IMR-90 (cell line): ENCODE results near the gene DKK3. TPM values are rescaled to one million over a fixed set of nuclear protein-coding genes. Genes with fewer than 3 reads are reported as not detected.

Experiments
- ATAC-seq: fragments of 200-7000 bp; cut with Tn5 transposase; 2 replicates; pipeline ENCODE4 v1.9.1; 2020; ENCODE audit warnings: low read depth, mild to moderate bottlenecking, moderate library complexity
- BruUV-seq: library from RNA; stranded (reverse); fragments of 400-500 nt; replicated peaks from 2 replicates; lab custom pipeline; 2021; lab: Mats Ljungman, UMichigan
- CTCF ChIA-PET: fragments of 300-600 bp; formaldehyde crosslinking; extraction: SDS; loops from one replicate; lab custom pipeline; 2021; ENCODE audit warnings: antibody characterized with exemption; lab: Yijun Ruan, JAX
- POLR2A ChIA-PET: fragments of 300-600 bp; sonication (Branson Sonifier 250); formaldehyde crosslinking; loops from one replicate; lab custom pipeline; 2022; ENCODE audit warnings: antibody characterized with exemption; ENCODE audit not compliant: unreplicated experiment; lab: Charles Lee
- DNase-seq: peaks from one replicate; pipeline ENCODE4 v3.0.0; 2013
- H2AFZ ChIP-seq: replicated peaks from 2 replicates; pipeline ENCODE3; 2013; ENCODE audit warnings: low read length, mild to moderate bottlenecking; ENCODE audit not compliant: poor library complexity
- H2AK5ac ChIP-seq: 2 replicates; pipeline ENCODE4 v1.6.1; 2013; ENCODE audit warnings: low read depth, low read length, inconsistent platforms
- H2AK9ac ChIP-seq: replicated peaks from 2 replicates; pipeline ENCODE3; 2013; ENCODE audit warnings: mild to moderate bottlenecking, low read depth, low read length, moderate library complexity; ENCODE audit not compliant: poor library complexity
- H2BK120ac ChIP-seq: 2 replicates; pipeline ENCODE4 v1.6.1; 2013; ENCODE audit warnings: low read depth, low read length, inconsistent platforms
- H2BK15ac ChIP-seq: 3 replicates; pipeline ENCODE4 v1.6.1; 2013; ENCODE audit warnings: low read depth, low read length, inconsistent platforms
- H2BK20ac ChIP-seq: 2 replicates; pipeline ENCODE4 v1.6.1; 2013; ENCODE audit warnings: low read depth, mild to moderate bottlenecking, inconsistent platforms, low read length, moderate library complexity
- H2BK5ac ChIP-seq: 2 replicates; pipeline ENCODE4 v1.6.1; 2013; ENCODE audit warnings: mild to moderate bottlenecking, low read depth, low read length, inconsistent platforms; ENCODE audit not compliant: poor library complexity, severe bottlenecking
- H3K14ac ChIP-seq: replicated peaks from 2 replicates; pipeline ENCODE4 v1.6.1; 2013; ENCODE audit warnings: low read depth, low read length, inconsistent platforms
- H3K18ac ChIP-seq: 2 replicates; pipeline ENCODE4 v1.6.1; 2013; ENCODE audit warnings: low read depth, low read length, control low read depth
- H3K23ac ChIP-seq: 2 replicates; pipeline ENCODE4 v1.6.1; 2013; ENCODE audit warnings: low read depth, low read length, inconsistent platforms
- H3K27ac ChIP-seq: 2 replicates; pipeline ENCODE4 v1.5.1; 2013; ENCODE audit warnings: mild to moderate bottlenecking, control low read depth, low read length; ENCODE audit not compliant: insufficient read depth
- H3K27me3 ChIP-seq: 2 replicates; pipeline ENCODE4 v1.6.1; 2013; ENCODE audit warnings: low read length; ENCODE audit not compliant: control insufficient read depth, insufficient read depth
- H3K36me3 ChIP-seq: 2 replicates; pipeline ENCODE4 v1.6.1; 2013; ENCODE audit warnings: low read length, mixed read lengths; ENCODE audit not compliant: control insufficient read depth, insufficient read depth
- H3K4ac ChIP-seq: 2 replicates; pipeline ENCODE4 v1.6.1; 2013; ENCODE audit warnings: low read depth, low read length, inconsistent platforms
- H3K4me1 ChIP-seq: 2 replicates; pipeline ENCODE4 v1.6.1; 2013; ENCODE audit warnings: low read length, mixed read lengths; ENCODE audit not compliant: control insufficient read depth, insufficient read depth
- H3K4me2 ChIP-seq: 2 replicates; pipeline ENCODE4 v1.6.1; 2013; ENCODE audit warnings: low read depth, mild to moderate bottlenecking, control low read depth, low read length, moderate library complexity
- H3K4me3 ChIP-seq: 2 replicates; pipeline ENCODE4 v1.5.1; 2013; ENCODE audit warnings: low read depth, mild to moderate bottlenecking, control low read depth, low read length, moderate library complexity; ENCODE audit not compliant: insufficient read depth
- H3K56ac ChIP-seq: 2 replicates; pipeline ENCODE4 v1.6.1; 2013; ENCODE audit warnings: low read length, inconsistent platforms; ENCODE audit not compliant: insufficient read depth; ENCODE audit errors: extremely low read depth
- H3K79me1 ChIP-seq, 2 experiments: 2 replicates each; pipeline ENCODE4 v1.6.1; 2013; ENCODE audit warnings: low read length in 2 of 2, inconsistent platforms in 1 of 2, low read depth in 1 of 2
- H3K9ac ChIP-seq: 2 replicates; pipeline ENCODE4 v1.6.1; 2013; ENCODE audit warnings: low read depth, low read length, control low read depth
- H3K9me1 ChIP-seq: 2 replicates; pipeline ENCODE4 v1.6.1; 2013; ENCODE audit warnings: low read length, inconsistent platforms; ENCODE audit not compliant: insufficient read depth
- H3K9me3 ChIP-seq: 2 replicates; pipeline ENCODE4 v1.6.1; 2013; ENCODE audit warnings: low read length; ENCODE audit not compliant: control insufficient read depth, insufficient read depth
- H4K20me1 ChIP-seq: 2 replicates; pipeline ENCODE4 v1.6.1; 2013; ENCODE audit warnings: low read length, inconsistent platforms; ENCODE audit not compliant: insufficient read depth
- H4K5ac ChIP-seq: 2 replicates; pipeline ENCODE4 v1.6.1; 2013; ENCODE audit warnings: mild to moderate bottlenecking, low read depth, low read length, control low read depth
- H4K8ac ChIP-seq, 2 experiments: 2 replicates each; pipeline ENCODE4 v1.6.1; 2013; ENCODE audit warnings: low read depth in 2 of 2, low read length in 2 of 2, control low read depth in 1 of 2, inconsistent platforms in 1 of 2
- H4K91ac ChIP-seq: 2 replicates; pipeline ENCODE4 v1.6.1; 2013; ENCODE audit warnings: low read depth, low read length, inconsistent platforms; ENCODE audit not compliant: insufficient read depth
- RFX5 ChIP-seq: IDR thresholded peaks from 2 replicates; pipeline ENCODE4 v1.8.0; 2012; ENCODE audit warnings: low read depth, mild to moderate bottlenecking, low read length, moderate library complexity
- WGBS, 2 experiments: methylation state at CpG; one replicate each; pipeline versions ENCODE4 v1.1.5 to v1.1.7; 2013; ENCODE audit warnings: missing lambda C conversion rate in 2 of 2; ENCODE audit not compliant: insufficient read length in 1 of 2; ENCODE audit errors: extremely low coverage in 2 of 2; 5-methylcytosine and 5-hydroxymethylcytosine counted together
- dilution Hi-C: fragments of 300-500 bp; cut with HindIII; formaldehyde crosslinking; loops from one replicate; pipeline ENCODE4 v1.14.3; 2018; ENCODE audit warnings: low sequenced_read_pairs; ENCODE audit not compliant: unreplicated experiment
- in situ Hi-C: fragments of 300-500 bp; cut with MboI; formaldehyde crosslinking; loops from 3 replicates; pipeline ENCODE4 v1.14.3; 2019; ENCODE audit warnings: low sequenced_read_pairs, inconsistent platforms, mixed read lengths
- intact Hi-C: fragments of 100-400 bp; cut with micrococcal nuclease; formaldehyde crosslinking; loops from 2 replicates; pipeline ENCODE4 v1.10.0; 2022
- polyA plus RNA-seq, 3 experiments: library from polyadenylated mRNA; depleted of rRNA; stranded (reverse); fragments of >200 nt; gene quantifications; 2 replicates each; pipeline ENCODE4 v1.2.3, GENCODE V29; 2012; ENCODE audit warnings: low replicate concordance in 1 of 3
- total RNA-seq: library from RNA; depleted of rRNA; stranded (reverse); fragments of >200 nt; gene quantifications from 2 replicates; pipeline ENCODE4 v1.2.3, GENCODE V29; 2012

Gene DKK3
- total and polyA plus RNA-seq, 2 of the 4 experiments (the other 2 are of a cell fraction), result 453 to 964 TPM

DNA sequence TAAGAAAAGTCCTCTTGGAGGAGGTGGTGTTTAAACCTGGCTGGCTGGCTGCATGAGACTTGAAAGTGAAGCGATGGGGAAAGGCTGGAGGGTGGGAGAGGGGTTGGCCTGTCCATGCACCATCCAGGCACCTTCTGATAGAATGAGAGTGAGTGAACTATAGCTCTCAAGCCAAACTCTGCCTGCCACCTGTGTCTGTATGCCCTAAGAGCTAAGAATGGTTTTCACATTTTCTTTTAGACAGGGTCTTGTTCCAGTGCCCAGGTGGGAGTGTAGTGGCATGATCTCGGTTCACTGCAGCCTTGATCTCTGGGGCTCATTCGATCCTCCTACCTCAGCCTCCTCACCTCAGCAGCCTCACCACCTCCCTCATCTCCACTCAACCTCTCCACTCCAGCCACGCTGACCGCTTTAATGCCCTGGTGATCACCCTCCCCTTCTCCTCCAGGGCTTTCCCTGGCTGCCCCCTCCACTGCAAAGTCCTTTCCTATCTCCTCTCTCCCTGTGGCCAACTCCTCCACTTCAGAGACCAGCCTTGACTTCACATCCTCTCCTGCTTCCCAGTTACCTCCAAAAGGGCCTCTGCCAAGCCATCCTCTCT lies 38.3 kb upstream of the DKK3 start:
- H3K4me3 ChIP-seq, result no peak overlapping the region
- peak overlapping the region; percentile 97 for H3K4ac ChIP-seq
- dilution Hi-C loops (no loop called here), in situ Hi-C loops (loop anchor here (5.0 to 25.0 kb wide), 4 partner anchors 112 to 1009 kb away; no protein-coding TSS in a partner anchor), intact Hi-C loops (loop anchor here (1.0 kb wide), 4 partner anchors 30 to 235 kb away; no protein-coding TSS in a partner anchor)
- H3K56ac ChIP-seq, result peak overlapping the region; percentile 25; the same call in 1 of the 2 replicates
- H3K27ac ChIP-seq, result peak overlapping the region; percentile 19; the same call in 1 of the 2 replicates
- H2BK5ac ChIP-seq, result peak overlapping the region; percentile 83
- H3K9me1 ChIP-seq, result peaks cover 31% of the 10 kb centered on the region
- no peaks in the 10 kb centered on the region for H3K9me3 ChIP-seq
- H2BK15ac ChIP-seq, result peak overlapping the region; percentile 98; the same call in 2 of the 3 replicates
- no peak for DNase-seq
- peak overlapping the region; percentile 99 for H2BK120ac ChIP-seq
- BruUV-seq, result no TSS peak
- ChIA-PET POLR2A (no interaction called here), CTCF (no interaction called here)
- no peak overlapping the region for H3K4me2 ChIP-seq
- H3K79me1 ChIP-seq, result peaks cover 11 to 44% of the 10 kb centered on the region in 2 experiments; a peak in 3 of 4 replicates
- no peaks in the 10 kb centered on the region for H3K36me3 ChIP-seq
- ATAC-seq, result no peak
- peak overlapping the region; percentile 7; the same call in 1 of the 2 replicates for H3K9ac ChIP-seq
- H4K20me1 ChIP-seq, result no peaks in the 10 kb centered on the region; the same call in 1 of the 2 replicates
- H3K23ac ChIP-seq, result peak overlapping the region; percentile 58; the same call in 1 of the 2 replicates
- H3K14ac ChIP-seq, result peak overlapping the region; percentile 85
- peak overlapping the region; percentile 92 for H2AK9ac ChIP-seq
- H2AK5ac ChIP-seq, result peak overlapping the region; percentile 96
- no peaks in the 10 kb centered on the region for H3K27me3 ChIP-seq
- no peak for TF ChIP-seq RFX5
- H2AFZ ChIP-seq, result peak overlapping the region; percentile 86
- peak overlapping the region; percentile 3; the same call in 1 of the 2 replicates for H3K18ac ChIP-seq
- peak overlapping the region; percentile 34; the same call in 1 of the 2 replicates for H4K5ac ChIP-seq
- H4K8ac ChIP-seq, result peak overlapping the region; percentile 45 to 89
- H2BK20ac ChIP-seq, result peak overlapping the region; percentile 86
- H3K4me1 ChIP-seq, result peaks cover 24% of the 10 kb centered on the region
- peak overlapping the region; percentile 90 for H4K91ac ChIP-seq
- 80% methylated on average over 3 of the region's 5 CpGs; no CpG with 5 or more reads in 1 of the 2 experiments for WGBS, 2 experiments
